HuH-7.5 (cell line): ENCODE results near the gene CERK.

Source experiments
- DNase-seq: peaks from one replicate; pipeline ENCODE4 v3.0.0; 2011; ENCODE audit warnings: low spot score

Gene CERK

GRCh38 chr22:46699091-46699490, 39.0 kb downstream of the CERK start:
- no peak for DNase-seq

DNA sequence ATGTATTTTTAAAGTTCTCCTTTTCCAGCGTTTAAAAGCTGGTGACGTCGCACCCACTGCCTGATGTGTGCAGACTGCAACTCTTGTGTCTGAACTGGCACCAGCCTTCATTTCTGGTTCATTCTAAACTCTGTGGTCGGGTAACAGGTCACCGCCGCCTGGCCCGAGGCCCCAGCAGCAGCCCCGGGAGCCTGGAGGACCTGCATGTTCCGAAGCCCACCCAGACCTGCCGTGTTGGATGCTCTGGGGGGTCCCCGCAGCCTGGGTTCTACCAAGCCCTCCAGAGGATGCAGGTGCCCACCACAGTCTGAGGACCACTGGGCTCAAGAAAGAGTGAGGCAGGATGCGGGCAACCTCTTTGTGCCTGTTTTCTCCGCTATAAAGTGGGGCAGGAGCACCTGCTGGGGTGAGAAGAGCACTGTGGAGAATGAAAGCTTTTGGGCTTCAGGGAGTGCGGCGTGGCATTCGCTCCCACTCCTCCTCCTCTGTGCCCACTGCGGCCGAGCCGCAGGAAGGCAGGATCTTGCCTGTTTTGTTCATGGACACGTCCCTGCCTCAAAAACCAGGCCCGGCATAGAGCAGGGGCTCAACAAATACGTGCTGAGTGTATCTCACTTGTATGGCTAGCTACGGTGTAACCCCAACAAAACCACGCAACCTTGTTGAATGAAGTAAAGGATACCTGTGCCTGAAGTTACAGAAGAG, 40.1 kb downstream of the CERK start:
- DNase-seq: no peak

GRCh38 chr22:46696614-46697013, 41.4 kb downstream of the CERK start:
- DNase-seq: no peak

DNA sequence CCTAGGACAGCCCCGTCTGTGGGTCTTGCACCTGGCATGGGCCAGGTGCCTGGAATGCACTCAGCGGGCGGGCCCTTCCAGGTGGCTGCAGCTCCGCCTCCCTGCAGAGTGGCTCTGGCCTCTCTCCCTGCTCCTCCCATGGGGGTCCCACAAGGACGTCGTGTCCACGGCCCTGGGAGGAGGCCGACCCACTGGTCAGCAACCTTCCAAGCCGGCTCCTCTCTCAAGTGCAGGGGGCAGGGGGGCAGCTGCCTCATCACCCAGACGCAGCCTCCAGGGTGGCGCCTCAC, 41.9 kb downstream of the CERK start:
- DNase-seq: no peak

GRCh38 chr22:46695346-46696228, 42.5 kb downstream of the CERK start:
- DNase-seq: no peak

DNA sequence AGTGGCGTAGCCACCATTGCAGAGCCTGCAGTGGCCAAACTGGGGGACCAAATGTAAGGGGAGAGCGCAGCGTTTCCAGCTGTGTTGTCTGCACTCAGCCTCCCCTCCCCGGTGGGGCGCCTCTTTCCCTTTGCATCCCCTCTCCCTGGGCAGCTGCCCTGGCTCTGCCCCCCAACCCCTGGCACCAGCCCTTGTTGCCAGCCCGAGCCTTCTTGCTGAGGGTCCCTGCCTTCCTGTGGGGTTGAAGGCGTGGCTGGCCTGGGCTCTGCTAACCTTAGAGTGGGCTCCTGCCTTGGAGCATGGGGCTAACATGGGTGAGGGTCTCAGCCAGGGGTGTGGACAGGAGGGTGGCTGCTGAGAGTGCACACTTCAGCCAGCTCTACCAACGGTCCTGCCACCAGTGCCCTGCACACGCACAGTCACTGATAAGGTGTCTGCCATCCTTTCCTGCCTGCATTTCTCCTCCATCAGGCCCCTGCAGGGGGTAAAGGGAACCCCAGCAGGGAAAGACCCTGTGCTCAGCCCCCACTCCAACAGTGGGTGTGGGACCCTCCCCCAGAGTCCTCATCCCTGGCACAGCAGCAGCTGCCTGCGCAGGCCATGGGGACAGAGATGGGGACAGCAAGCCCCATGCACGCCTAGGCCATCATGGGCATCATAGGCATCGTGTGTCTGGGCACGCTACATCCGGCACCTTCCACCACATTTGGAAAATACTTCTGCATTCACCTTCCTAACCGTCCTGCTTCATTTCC, 43.5 kb downstream of the CERK start:
- no peak for DNase-seq

GRCh38 chr22:46693634-46694415, 44.2 kb downstream of the CERK start:
- no peak for DNase-seq

- DNase-seq: no peak
Measured at GRCh38 chr22:46691571-46691970, 46.5 kb downstream of the CERK start.

DNA sequence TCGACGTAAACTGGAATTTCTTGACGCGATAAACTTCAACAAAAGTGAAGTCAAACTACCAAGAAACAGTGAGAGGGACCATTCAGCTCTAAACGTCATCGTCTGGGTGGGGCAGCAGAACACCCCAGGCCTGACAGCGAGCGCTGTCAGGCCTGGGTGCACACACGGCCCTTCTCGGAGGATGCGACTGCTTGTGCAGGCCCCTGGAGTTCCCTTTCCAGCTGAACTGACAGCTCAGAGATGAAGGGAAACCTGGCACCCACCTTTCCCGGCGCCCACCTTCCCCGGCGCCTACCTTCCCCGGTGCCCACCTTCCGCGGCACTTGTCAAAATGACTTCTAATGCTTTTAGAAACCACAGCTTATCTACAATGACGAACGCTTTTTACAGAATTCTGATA, 47.9 kb downstream of the CERK start:
- no peak for DNase-seq

DNA sequence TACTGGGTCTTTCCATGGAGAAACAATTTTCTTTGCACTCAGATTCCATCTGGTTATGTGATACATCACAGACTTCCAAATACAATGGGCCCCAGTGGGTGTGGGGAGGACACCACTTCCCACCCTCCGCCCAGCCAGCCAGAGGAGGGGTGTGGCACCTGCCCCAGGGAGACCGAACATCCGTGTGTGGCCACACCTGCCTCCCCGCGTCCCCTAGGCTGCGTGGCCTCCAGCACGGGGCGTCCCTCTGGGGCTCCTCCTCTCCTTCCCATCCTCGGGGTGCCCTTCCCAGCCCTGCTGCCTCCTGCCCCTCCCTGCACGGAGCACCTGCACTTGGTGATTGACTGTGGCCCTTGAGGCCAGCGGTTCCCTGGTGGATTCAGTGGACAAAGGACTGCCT, 49.1 kb downstream of the CERK start:
- no peak for DNase-seq

GRCh38 chr22:46687460-46687859, 50.6 kb downstream of the CERK start:
- DNase-seq: no peak

DNA sequence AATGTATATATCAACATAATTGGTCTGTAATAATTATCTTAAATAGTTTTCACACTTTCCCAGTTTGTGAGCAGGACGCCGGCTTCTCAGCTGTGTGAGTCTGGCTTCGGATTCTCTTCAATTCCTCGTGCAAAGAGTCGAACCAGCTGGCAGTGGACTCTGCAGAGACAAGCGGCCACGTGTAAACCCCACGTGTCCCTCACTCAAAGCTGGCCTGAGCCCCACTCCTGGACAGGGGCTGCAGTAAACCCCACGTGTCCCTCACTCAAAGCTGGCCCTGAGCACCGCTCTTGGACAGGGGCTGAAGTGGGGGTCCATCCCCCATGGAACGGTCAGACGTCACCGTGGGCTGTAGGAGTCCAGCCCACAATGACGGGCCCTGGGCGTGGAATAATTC, 51.0 kb downstream of the CERK start:
- no peak for DNase-seq

GRCh38 chr22:46686221-46687047, 51.6 kb downstream of the CERK start:
- DNase-seq: no peak

- no peak for DNase-seq
Measured at GRCh38 chr22:46684706-46685105, 53.3 kb downstream of the CERK start.

- DNase-seq: no peak
Measured at GRCh38 chr22:46682011-46682731, 55.9 kb downstream of the CERK start.

GRCh38 chr22:46681010-46681409, 57.0 kb downstream of the CERK start:
- DNase-seq: peak; percentile 69

DNA sequence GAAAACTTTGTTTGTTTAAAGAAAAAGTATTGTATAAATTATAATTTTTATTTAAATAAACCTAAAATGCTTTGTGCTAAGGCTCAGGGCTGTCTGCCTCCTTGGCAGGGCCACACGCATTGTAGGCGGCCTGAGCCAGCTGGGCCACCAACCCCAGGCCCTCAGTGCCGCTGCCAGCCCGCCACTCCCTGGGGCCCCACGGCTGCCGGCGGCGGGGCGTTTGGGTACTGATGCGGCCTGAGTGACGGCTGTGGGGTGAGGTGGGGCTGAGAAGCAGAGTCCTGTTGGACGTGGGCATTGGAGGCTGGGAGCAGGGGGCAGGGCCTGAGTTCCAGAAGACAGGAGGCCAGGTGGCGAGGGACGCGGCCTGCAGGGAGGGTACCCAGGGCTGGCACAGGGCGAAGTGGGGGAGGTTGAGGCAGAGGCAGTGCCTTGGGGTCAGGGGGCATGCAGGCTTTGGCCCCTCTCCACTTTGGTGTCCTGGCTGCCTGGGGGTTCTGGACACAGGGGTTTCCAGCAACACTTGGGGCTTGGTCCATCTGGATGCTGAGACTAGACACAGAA, 58.3 kb downstream of the CERK start:
- no peak for DNase-seq

DNA sequence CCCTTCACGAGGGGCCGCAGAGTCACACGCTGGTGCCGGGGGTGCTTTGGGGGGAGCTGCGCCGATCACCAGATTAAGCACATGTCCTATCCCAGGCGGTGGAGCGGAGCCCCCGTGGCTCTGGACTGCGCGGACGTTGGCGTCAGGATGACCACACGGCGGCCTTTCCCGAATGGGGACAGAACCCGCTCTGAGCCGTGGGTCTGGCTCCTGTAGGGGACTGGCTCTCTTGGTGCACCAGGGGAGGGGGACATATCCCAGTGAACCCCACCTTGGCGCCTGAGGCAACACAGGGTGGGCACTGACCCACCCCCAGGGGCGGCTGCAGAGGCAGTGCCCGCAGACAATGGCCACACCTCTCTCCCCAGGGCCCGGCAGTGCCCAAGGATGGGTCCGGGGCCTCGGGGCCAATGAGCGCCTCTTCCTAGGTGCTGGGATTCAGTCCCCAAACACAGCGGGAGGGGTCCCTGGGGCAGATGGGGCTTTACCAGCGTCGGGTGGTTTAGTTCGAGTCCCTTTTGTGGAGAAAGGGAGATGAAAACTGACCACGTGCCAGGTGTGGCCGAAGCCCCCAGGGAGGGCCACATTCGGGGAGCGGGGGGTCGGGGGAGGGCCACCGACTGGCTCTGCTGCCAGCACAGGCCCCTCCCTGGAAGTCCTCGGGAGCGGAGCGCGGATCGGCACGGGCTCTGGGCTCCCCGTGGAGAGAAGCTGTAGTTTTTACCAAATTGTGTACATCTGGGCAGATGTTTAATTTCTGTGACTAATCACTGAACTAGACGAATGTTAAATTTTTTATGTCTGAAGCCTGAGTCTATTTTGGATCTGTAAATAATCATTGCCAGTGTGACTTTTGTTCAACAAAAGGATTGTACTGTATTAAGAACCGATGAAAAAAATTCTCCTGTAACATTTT, 59.0 kb downstream of the CERK start:
- no peak for DNase-seq

GRCh38 chr22:46678003-46678657, 59.9 kb downstream of the CERK start:
- no peak for DNase-seq
